EL (cell line): ENCODE data around the gene NCAN.
"Not testable (repeated sequence)": the region's sequence is repeated elsewhere in the genome, so short reads cannot be mapped to it uniquely, and the experiment has no call there.

Experiments used
- DNase-seq: peaks from one replicate; pipeline ENCODE4 v3.0.0-alpha.2; 2016

NCAN gene

GRCh38 chr19:19226204-19226603, 14.4 kb downstream of the NCAN start:
- DNase-seq = no peak

- no peak for DNase-seq
Observed at GRCh38 chr19:19226663-19227062, 14.9 kb downstream of the NCAN start.

- DNase-seq = no peak
Observed at GRCh38 chr19:19227217-19227616, 15.5 kb downstream of the NCAN start.

GRCh38 chr19:19229701-19230100, 17.9 kb downstream of the NCAN start:
- no peak for DNase-seq

GRCh38 chr19:19230999-19231398, 19.2 kb downstream of the NCAN start:
- DNase-seq = no peak

GRCh38 chr19:19232261-19232721, 20.5 kb downstream of the NCAN start:
- DNase-seq = no peak

GRCh38 chr19:19234220-19234816, 22.6 kb downstream of the NCAN start:
- no peak for DNase-seq

GRCh38 chr19:19236173-19236572, 24.4 kb downstream of the NCAN start:
- DNase-seq = no peak

- DNase-seq = no peak
Observed at GRCh38 chr19:19238126-19238894, 26.6 kb downstream of the NCAN start.

GRCh38 chr19:19239675-19240074, 27.9 kb downstream of the NCAN start:
- DNase-seq = no peak

- no peak for DNase-seq
Observed at GRCh38 chr19:19240476-19240875, 28.7 kb downstream of the NCAN start.

- DNase-seq = no peak
Observed at GRCh38 chr19:19250196-19250801, 38.5 kb downstream of the NCAN start.

- DNase-seq = not testable (repeated sequence)
Observed at GRCh38 chr19:19253409-19253808, 41.7 kb downstream of the NCAN start.

- no peak for DNase-seq
Observed at GRCh38 chr19:19256072-19256969, 44.6 kb downstream of the NCAN start.

- no peak for DNase-seq
Observed at GRCh38 chr19:19257137-19257536, 45.4 kb downstream of the NCAN start.

- DNase-seq = no peak
Observed at GRCh38 chr19:19257836-19258588, 46.3 kb downstream of the NCAN start.

- DNase-seq = no peak
Observed at GRCh38 chr19:19258589-19259338, 47.0 kb downstream of the NCAN start.

- peak; percentile 31 for DNase-seq
Observed at GRCh38 chr19:19259741-19260140, 48.0 kb downstream of the NCAN start.

- DNase-seq = no peak
Observed at GRCh38 chr19:19260417-19261214, 48.9 kb downstream of the NCAN start.

GRCh38 chr19:19261350-19262189, 49.8 kb downstream of the NCAN start:
- DNase-seq = no peak
